NT2/D1 (cell line): ENCODE measurements around the gene EP400.

Experiments
- SUZ12 ChIP-seq: IDR thresholded peaks from 2 replicates; pipeline ENCODE4 v1.6.1; 2011; ENCODE audit not compliant: insufficient read length, insufficient read depth; ENCODE audit errors: extremely low read depth
- YY1 ChIP-seq: IDR thresholded peaks from 2 replicates; pipeline ENCODE4 v1.6.1; 2011; ENCODE audit not compliant: insufficient read length, insufficient read depth
- ZNF274 ChIP-seq: IDR thresholded peaks from 2 replicates; pipeline ENCODE4 v1.6.1; 2011; ENCODE audit warnings: mild to moderate bottlenecking, low read depth, low read length

DNA sequence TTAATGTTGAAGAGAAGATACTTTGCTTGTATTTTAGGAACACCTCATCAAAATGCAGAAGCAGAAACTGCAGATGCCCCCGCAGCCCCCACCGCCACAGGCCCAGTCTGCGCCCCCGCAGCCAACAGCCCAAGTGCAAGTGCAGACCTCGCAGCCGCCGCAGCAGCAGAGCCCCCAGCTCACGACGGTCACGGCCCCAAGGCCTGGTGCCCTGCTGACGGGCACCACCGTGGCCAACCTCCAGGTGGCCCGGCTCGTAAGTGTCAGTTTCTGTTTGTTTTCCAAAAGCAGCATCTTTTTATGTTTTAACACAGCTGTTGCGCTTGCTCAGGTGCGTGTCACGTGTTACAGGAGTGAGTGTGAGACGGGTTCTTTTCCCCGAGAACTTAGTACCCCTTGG, 114.9 kb downstream of the EP400 start:
- TF ChIP-seq YY1 (no peak), SUZ12 (no peak), ZNF274 (no peak)
